Measurements from ENCODE around the gene KDM2B. TPM values are rescaled to one million over a fixed set of nuclear protein-coding genes. Genes with fewer than 3 reads are reported as not detected.
"Not testable (repeated sequence)": the region's sequence is repeated elsewhere in the genome, so short reads cannot be mapped to it uniquely, and the experiment has no call there.

Gene KDM2B
- total RNA-seq, 1 experiment from 2014 or later, result 24.7 TPM

DNA sequence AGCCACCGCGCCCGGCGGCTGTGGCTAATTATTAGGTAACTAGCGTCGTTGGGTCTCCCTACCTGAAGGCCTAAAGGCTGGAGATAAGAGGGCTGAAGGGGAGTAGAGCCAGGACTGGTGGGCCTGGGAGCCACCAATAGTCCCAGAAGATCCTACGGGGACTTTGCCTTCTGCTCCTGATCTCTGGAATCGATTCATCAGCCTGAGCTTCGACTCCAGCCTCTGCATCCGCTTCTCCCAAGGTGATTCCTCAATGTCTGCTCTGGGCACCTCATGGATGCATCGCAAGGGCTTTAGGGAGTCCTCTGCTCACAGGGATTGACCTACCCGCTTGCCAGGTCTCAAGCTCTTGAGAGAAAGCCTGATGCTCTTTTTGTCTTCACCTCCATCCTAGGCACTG lies 14.7 kb upstream of the KDM2B start:
- peaks cover 29% of the 10 kb centered on the region for H3K27me3 Mint-ChIP-seq (ENCODE audit: unreplicated experiment)
- H3K4me3 Mint-ChIP-seq (ENCODE audit: low read depth, unreplicated experiment), result no peak overlapping the region
- intact Hi-C loops (cut with micrococcal nuclease; ENCODE audit: unreplicated experiment), result no loop called here
- no TSS peak for BruUV-seq (replicated peaks)
- no peaks in the 10 kb centered on the region for H3K4me1 Mint-ChIP-seq (ENCODE audit: low read depth, unreplicated experiment)
- no peak overlapping the region for H3K27ac Mint-ChIP-seq (ENCODE audit: unreplicated experiment)
- no peaks in the 10 kb centered on the region for H3K9me3 Mint-ChIP-seq (ENCODE audit: low read depth, unreplicated experiment)
- peaks cover under 1% of the 10 kb centered on the region for H3K36me3 Mint-ChIP-seq (ENCODE audit: insufficient read depth, unreplicated experiment)
- CTCF ChIA-PET, result interaction anchor here (0.5 kb wide), 1 partner anchor 78 kb away, joined by 4 read pairs; no protein-coding TSS in a partner anchor
- TF ChIP-seq, protein P1, sequence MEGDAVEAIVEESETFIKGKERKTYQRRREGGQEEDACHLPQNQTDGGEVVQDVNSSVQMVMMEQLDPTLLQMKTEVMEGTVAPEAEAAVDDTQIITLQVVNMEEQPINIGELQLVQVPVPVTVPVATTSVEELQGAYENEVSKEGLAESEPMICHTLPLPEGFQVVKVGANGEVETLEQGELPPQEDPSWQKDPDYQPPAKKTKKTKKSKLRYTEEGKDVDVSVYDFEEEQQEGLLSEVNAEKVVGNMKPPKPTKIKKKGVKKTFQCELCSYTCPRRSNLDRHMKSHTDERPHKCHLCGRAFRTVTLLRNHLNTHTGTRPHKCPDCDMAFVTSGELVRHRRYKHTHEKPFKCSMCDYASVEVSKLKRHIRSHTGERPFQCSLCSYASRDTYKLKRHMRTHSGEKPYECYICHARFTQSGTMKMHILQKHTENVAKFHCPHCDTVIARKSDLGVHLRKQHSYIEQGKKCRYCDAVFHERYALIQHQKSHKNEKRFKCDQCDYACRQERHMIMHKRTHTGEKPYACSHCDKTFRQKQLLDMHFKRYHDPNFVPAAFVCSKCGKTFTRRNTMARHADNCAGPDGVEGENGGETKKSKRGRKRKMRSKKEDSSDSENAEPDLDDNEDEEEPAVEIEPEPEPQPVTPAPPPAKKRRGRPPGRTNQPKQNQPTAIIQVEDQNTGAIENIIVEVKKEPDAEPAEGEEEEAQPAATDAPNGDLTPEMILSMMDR (IDR thresholded peaks at IDR 0.05; ENCODE audit: unreplicated experiment), result no peak
- DNase-seq, result no peak

DNA sequence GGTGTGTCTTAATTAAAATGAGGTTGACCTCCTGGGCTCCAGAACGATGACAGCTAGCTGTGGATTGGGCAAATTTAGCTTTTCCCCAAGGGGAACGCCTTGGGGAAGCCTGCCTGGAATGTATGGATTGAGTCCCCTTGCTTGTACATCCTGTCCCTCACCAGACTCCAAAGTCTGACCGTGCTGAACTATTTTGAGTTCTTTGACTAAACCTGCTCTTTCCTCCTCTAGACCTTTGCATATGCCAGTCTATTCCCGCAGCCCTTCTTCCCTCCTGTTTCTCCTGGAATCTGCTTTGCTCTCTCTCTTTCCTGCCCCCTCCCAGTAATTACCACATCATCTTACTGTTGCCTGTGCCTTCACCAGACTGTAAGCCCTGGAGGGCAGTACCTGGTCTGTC lies 11.5 kb upstream of the KDM2B start:
- CTCF ChIA-PET, result no interaction called here
- Mint-ChIP-seq H3K4me3 (ENCODE audit: low read depth, unreplicated experiment) (no peak overlapping the region), H3K36me3 (ENCODE audit: insufficient read depth, unreplicated experiment) (peaks cover 10% of the 10 kb centered on the region), H3K27ac (ENCODE audit: unreplicated experiment) (no peak overlapping the region), H3K27me3 (ENCODE audit: unreplicated experiment) (peaks cover 29% of the 10 kb centered on the region), H3K9me3 (ENCODE audit: low read depth, unreplicated experiment) (no peaks in the 10 kb centered on the region), H3K4me1 (ENCODE audit: low read depth, unreplicated experiment) (no peaks in the 10 kb centered on the region)
- no peak for DNase-seq
- intact Hi-C loops (cut with micrococcal nuclease; ENCODE audit: unreplicated experiment), result no loop called here
- no TSS peak for BruUV-seq (replicated peaks)
- TF ChIP-seq, protein P1 (IDR thresholded peaks at IDR 0.05; ENCODE audit: unreplicated experiment), result no peak

DNA sequence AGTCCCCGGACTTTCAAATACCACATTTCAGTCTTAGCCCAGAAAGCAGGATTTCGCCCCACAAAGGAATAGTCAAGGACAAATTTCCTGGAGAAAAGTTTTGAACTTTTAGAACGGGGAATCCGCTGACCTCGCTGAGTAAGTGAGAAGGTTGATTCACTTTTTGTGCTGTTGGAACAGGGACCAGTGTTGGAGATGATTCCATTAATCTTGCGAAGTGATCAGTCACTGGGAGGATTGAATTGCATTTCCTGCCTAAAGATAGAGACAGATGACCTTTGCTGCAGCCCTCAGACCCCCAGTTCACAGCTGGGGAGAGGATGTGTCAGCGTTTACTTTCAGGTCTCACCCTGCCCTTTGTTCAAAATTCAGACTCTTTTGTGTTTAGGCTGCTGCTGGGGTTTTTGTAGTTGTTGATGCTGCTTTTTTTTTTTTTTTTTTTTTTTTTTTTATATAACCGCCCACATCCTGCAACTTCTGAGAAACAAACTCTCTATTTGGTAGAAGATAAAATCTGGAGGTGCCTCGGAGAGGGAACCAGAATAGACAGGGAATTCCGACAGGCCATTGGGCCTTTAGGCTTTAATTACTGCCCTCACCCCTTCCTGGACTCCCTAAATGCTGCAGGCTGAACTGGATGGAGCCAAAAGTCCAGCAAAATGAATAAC lies 9.8 kb upstream of the KDM2B start:
- TF ChIP-seq, protein P1 (IDR thresholded peaks at IDR 0.05; ENCODE audit: unreplicated experiment), result no peak
- Mint-ChIP-seq H3K27ac (ENCODE audit: unreplicated experiment) (peak overlapping the region; percentile 81), H3K27me3 (ENCODE audit: unreplicated experiment) (peaks cover 29% of the 10 kb centered on the region), H3K9me3 (ENCODE audit: low read depth, unreplicated experiment) (no peaks in the 10 kb centered on the region), H3K36me3 (ENCODE audit: insufficient read depth, unreplicated experiment) (peaks cover 10% of the 10 kb centered on the region), H3K4me3 (ENCODE audit: low read depth, unreplicated experiment) (peak overlapping the region; percentile 66), H3K4me1 (ENCODE audit: low read depth, unreplicated experiment) (no peaks in the 10 kb centered on the region)
- CTCF ChIA-PET, result no interaction called here
- intact Hi-C loops (cut with micrococcal nuclease; ENCODE audit: unreplicated experiment), result no loop called here
- no TSS peak for BruUV-seq (replicated peaks)
- DNase-seq, result no peak

DNA sequence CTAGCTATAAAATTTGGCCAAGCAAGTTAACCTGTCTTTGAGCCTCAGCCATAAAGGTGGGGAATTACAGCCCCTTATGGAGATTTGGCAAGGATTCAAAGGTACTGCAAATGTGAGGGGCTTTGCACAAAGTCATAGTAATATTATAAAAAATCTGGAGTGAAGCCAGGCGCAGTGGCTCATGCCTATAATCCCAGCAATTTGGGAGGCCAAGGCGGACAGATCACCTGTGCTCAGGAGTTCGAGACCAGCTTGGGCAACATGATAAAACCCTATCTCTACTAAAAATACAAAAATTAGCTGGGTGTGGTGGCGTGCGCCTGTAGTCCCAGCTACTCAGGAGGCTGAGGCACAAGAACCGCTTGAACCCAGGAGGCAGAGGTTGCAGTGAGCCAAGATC lies 4.1 kb upstream of the KDM2B start:
- CTCF ChIA-PET, result interaction anchor here (0.7 kb wide), 1 partner anchor 397 kb away, joined by 8 read pairs; no protein-coding TSS in a partner anchor
- intact Hi-C loops (cut with micrococcal nuclease; ENCODE audit: unreplicated experiment); BruUV-seq (replicated peaks); H3K27ac Mint-ChIP-seq (ENCODE audit: unreplicated experiment); H3K9me3 Mint-ChIP-seq (ENCODE audit: low read depth, unreplicated experiment); H3K27me3 Mint-ChIP-seq (ENCODE audit: unreplicated experiment); DNase-seq; H3K4me3 Mint-ChIP-seq (ENCODE audit: low read depth, unreplicated experiment): not testable (repeated sequence)
- peaks cover 15% of the 10 kb centered on the region for H3K36me3 Mint-ChIP-seq (ENCODE audit: insufficient read depth, unreplicated experiment)
- peaks cover 11% of the 10 kb centered on the region for H3K4me1 Mint-ChIP-seq (ENCODE audit: low read depth, unreplicated experiment)

DNA sequence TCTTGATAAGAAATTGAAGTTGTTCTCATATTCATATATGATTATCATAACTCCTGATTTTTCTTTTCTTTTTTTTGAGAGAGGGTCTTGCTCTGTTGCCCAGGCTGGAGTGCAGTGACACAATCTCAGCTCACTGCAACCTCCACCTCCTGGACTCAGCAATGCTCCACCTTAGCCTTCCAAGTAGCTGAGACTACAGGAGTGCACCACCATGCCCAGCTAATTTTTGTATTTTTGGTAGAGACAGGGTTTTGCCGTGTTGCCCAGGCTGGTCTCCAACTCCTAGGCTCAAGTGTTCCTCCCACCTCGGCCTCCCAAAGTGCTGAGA lies 2.5 kb upstream of the KDM2B start:
- H3K9me3 Mint-ChIP-seq (ENCODE audit: low read depth, unreplicated experiment); H3K27ac Mint-ChIP-seq (ENCODE audit: unreplicated experiment); BruUV-seq (replicated peaks); H3K27me3 Mint-ChIP-seq (ENCODE audit: unreplicated experiment); DNase-seq; intact Hi-C loops (cut with micrococcal nuclease; ENCODE audit: unreplicated experiment); H3K4me3 Mint-ChIP-seq (ENCODE audit: low read depth, unreplicated experiment): not testable (repeated sequence)
- H3K4me1 Mint-ChIP-seq (ENCODE audit: low read depth, unreplicated experiment), result peaks cover 11% of the 10 kb centered on the region
- CTCF ChIA-PET, result interaction anchor here (0.6 to 1.2 kb wide), 2 partner anchors 15 to 31 kb away, joined by 3 to 4 read pairs; no protein-coding TSS in a partner anchor
- H3K36me3 Mint-ChIP-seq (ENCODE audit: insufficient read depth, unreplicated experiment), result peaks cover 18% of the 10 kb centered on the region
